Measurements from ENCODE around the gene TMEM273.
"Not testable (repeated sequence)": the region's sequence is repeated elsewhere in the genome, so short reads cannot be mapped to it uniquely, and the experiment has no call there.

The TMEM273 gene

DNA sequence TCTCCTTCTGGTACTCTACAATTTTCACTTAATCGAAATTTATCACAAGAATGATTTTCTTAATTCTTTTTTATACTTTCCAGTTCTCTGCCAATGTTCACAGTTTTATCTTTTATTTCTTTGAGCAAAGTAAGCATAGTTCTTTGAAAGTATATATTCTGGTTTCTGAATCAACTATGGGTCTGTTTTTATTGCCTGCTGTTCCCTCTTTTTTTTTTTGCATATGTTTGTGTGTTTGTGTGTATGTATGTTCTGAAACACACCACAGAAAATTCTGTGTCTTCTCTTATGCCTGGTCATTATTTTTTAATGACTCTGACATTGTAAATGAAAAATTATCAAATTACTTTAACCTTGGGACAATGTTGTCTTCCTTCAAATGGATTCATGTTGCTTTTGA, 15.9 kb upstream of the TMEM273 start:
- DNase-seq = no peak

DNA sequence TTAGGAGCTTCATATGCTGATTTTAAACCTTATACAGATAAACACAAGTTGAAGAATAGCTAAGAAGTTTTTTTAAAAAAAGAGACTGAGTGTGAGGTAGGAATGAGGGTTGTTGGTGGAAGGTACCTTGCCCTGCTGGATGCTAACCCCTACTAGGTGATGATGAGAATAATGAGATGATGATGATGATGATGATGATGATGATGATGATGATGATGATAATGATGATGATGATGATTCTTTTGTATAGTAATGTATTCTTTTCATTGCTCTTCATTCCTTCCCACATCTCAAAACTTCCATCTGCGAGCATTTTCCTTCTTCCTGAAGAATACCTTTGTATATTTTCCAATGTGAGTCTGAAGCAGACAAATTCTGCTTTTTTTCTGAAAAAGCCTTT, 14.1 kb upstream of the TMEM273 start:
- no peak for DNase-seq

DNA sequence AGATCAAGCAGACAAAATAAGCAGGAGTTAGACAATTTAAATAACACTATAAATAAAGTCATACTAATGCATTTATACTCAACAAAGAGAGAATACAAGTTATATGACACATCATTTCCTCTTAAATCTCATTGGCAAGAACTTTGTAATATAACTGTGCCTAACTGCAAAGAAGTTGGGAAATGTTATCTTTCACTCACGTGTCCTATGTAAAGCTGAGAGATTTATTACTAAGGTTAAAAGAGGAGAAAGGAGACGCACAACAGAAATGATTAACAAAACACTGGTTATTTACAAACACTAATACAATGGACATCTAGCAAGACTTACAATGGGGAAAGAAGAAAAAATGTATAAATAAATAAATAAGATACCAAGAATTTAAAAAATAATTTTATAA, 12.7 kb upstream of the TMEM273 start:
- DNase-seq = no peak

DNA sequence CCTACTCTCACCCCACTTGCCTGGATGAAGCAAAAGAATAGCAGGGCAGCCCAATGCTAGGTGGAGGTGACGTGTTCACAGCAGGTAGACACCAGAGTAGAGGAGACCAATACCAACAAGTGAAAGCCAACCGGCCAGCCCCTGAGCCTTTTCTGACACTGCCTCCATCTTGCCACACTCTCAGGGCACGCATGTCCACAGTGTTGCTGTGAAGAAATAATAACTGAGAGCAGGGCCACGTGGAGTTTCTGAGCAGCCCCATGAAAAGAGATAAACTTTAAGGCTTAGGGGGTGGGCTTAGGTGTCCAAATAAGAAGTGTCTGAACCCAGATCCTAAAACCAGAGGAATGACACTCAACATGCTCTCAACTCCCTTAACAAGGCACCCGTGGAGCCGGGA, 9.0 kb upstream of the TMEM273 start:
- no peak for DNase-seq

DNA sequence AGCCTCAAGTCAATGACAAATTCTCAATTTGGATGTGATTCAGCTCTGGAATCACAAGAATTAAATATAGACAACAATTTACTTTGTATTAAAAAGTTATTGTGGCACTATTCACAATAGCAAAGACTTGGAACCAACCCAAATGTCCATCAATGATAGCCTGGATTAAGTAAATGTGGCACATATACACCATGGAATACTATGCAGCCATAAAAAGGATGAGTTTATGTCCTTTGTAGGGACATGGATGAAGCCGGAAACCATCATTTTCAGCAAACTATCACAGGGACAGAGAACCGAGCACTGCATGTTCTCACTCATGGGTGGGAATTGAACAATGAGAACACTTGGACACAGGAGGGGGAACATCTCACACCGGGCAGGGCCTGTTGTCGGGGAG, 7.7 kb upstream of the TMEM273 start:
- DNase-seq = not testable (repeated sequence)

DNA sequence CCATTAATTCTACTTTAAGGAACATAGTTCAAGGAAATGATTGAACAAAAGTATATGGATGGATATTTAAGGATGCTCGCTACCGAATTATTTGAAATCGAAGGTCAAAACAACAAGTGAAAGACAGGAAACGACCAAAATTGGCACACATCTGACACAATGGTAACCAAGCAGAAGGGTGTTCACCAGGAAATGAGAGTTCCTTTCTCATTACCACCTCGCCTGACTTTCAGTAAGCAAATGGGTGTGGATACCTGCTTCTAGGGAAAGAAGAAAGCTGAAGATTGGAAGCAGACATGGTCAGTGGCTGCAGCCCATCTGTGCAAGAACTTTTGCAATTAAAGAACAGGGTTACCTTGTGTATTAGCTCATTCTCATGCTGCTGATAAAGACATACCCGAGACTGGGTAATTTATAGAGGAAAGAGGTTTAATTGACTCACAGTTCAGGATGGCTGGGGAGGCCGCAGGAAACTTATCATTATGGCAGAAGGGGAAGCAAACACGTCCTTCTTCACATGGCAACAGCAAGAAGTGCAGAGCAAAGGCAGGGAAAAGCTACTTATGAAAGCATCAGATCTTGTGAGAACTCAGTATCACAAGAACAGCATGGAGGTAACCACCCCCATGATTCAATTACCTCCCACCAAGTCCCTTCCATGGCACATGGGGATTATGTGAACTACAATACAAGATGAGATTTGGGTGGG, 6.2 kb upstream of the TMEM273 start:
- no peak for DNase-seq

DNA sequence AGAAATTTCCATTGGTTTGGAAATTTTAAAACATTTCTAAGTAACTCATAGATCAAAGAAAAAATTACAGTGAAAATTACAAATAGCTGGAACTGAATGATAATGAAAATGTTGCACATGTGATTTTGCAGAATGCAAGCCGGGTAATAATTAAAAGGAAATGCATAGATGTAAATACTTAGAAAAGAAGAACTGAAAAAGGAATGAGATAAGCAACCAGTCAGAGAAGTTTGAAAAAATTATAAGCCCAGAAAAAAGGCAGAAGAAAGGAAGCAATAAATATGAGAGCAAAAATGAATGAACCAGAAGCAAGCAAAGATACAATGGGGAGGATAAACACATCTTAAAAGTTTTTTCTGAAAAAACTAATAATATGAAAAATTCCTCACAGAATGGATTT, 3.2 kb upstream of the TMEM273 start:
- DNase-seq = no peak

DNA sequence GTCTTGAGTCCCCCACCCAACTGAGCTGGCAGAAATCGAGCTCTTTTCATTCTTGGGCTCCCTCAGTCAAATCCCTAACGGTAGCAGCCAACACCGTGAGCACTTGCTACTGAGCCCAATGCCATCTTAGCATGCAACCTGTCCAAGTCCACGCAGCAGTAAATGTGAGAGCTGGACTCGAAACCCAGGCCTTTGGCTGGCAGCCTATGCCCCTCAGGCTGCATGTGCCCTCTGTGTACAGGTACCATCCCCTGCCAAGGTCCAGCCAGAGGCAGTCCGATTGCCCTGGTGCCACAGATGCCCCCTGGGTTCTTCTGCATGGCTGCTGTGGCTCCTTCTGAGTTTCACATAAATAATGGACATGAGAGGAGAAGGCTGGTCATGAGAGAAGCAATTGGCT, 1.2 kb upstream of the TMEM273 start:
- no peak for DNase-seq

DNA sequence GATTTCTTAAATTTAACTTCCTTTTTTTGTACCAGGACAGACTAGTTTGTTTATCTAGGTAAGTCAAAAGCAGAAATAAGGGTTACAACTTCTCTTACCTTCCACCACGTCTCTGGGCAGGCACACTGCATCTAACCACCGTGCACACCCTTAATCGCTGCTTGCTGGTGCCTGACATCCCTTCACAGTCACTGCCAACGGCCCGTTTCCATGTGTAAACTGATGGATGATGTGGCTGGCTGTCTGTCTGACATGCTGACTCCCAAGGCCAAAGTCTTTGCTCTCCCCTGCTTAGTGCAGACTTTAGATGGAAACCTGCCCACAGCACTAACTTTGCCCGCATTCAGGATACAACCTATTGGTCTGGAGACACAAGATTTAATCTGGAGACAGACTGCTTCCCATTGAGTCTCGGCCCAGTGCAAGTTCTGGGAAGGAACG, 1.1 kb downstream of the TMEM273 start:
- no peak for DNase-seq

DNA sequence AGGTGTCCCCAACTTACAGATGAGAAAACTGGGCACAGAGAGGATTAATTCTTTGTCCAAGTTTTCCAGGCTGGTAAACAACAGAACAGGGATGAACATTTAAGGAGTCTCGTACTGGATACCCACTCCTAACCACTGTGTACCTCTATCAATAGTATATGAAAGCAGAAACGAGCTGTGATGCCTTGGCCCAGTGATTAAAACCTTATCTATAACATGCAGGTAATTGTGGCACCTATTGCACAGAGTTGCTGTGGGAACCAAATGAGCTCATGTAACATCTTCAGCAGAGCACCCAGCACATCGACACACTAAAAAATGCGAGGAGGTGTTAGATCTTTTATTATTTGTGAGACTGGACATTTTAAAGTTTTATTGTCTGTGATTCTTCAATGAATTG, 1.6 kb downstream of the TMEM273 start:
- DNase-seq = no peak

DNA sequence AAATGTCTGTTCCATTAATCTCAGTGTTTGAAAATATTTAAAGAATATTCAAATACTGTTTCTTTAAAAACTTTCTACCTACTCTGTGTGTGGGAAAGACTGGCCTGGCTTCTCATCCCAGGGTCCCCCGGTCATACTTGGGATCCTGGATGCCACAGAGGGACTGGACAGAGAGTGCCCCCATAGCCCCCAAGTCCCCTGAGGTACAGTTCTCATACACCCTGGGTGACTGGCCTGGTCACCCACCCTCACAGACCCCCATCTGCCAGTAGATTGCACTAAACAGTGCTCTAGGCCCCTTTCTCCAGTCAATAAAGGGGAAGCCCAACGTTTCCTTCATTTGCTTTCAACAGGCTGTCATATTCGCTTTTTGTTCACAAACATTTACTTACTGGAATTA, 3.0 kb downstream of the TMEM273 start:
- DNase-seq = no peak

DNA sequence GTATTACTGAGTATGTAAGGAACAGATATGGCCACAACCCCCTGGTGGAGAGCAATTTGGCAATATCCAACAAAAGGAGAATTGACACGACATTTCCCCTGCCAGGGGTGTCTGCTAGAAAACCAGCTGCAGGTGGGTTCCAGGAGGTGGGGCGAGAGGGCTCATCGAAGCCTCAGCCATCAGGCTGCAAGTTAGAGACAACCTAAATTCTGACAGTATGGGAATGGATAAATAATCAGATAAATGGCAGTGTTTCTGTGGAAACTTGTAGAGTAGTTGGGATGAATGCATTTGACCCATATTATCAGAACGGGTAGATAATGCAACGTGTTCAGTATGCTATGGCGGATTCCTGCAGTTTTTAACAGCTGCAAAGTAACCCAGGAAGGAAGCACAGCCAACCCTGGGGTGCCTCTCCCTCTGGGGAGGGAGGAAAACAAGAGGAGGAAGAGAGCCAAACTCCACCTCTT, 3.5 kb downstream of the TMEM273 start:
- no peak for DNase-seq

DNA sequence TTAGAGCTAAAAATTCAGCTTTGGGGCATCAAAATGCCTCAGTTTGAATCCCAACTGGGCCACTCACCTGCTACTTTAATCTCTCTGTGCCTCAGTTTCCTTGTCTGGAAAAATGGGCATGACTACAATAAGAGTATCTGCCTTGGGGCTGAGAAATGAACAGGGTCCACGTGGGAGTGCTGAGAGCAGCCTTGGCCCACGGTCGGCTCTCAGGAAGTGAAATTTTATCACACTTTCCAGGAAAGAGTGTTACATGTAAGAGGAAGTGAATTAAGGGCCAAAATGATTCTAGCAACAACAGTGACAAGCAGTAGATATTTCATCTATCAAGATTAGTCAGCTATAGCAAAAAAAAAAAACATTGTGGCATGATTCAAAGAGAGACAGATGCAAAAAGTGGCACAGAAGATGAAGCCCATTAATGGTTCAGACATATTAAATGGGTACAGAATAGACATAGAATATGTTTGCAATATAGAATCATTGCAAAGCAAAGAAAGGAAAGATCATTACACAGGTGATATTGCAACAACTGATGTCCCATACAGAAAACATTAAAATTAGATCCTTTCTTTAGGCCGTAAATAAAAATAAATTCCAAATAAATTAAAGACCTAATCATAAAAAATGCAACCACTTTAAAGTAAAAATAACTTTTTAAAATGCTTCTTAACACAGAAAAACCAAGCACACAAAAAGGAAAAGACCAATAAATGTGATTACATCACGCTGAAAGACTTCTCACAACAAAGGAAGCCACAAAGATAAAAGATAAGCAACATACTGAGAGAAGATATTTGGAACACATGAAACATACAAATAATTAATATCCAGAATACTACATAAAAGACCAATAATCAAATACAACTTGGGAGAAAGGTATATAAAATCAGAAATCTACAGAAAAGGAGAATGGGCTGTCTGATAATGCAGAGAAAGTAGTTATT, 4.3 kb downstream of the TMEM273 start:
- peak; percentile 85 for DNase-seq

DNA sequence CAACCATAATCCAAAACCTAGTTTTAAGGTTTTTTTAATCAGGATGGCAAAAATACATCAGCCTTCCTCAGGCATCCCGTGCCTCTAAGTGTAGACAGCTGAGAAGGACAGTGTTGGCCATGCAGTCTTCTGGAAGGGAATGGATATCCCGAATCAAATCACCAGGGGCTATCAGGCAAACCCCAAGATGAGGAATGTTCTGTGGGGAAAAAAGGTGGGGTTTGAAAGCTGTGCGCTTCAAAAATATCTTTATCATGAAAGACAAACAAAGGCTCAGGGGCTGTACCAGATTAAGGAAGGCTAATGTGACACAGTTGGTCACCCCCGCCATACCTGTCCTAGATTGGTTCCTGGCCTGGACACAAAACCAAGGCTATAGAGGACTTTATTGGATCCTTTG, 5.4 kb downstream of the TMEM273 start:
- no peak for DNase-seq

DNA sequence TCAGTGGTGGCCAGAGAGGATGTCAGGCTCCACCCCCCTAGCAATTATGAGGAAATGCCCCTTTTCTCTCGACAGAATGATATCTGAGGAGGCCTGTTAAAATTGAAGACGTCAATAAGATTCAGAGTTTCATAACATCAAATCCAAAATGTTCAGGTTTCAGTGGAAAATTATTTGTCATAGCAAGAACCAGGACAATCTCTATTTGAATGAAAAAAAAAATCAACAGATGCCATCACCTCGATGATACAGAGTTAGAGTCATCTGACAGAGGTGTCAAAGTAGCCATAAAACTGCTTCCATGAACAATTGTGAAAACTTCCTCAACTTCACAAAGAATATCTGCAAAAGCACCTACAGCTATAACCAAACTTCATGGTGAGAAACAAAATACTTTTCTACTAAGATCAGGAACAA, 7.7 kb downstream of the TMEM273 start:
- DNase-seq = no peak

DNA sequence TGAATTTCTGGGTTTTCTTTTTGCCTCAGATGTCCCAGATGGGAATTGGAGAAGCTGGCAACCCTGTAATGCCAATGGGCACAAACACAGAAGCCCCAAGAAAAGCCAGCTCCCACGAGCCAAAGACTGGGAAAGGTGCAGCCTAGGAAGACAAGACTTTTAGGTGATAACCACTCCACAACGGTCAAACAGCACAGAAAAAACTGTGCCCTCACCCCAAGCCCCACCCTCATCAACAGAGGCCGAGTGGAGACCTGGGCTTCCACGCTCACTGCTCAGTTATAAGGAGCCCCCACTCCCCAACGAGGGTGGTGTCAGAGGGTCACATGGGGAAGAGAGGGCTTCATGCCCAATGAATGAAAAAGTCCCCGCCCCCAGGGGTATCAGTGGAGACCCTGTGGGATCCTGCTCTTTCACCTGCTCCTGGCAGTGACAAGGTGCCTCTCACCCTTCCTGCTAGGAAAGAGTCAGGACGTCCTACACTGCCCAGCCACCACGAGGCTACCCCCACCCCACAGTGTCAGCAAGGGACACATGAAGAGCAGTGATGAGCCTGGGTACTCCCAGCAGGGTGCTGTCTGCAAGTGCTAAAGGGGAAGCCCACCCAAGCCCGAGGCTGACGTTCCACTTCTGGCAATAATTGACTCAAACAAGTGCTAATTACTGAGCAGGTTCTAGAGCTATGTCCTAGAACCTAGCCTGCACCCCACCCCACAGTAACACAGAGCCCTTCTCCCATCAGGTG, 8.3 kb downstream of the TMEM273 start:
- DNase-seq = no peak

DNA sequence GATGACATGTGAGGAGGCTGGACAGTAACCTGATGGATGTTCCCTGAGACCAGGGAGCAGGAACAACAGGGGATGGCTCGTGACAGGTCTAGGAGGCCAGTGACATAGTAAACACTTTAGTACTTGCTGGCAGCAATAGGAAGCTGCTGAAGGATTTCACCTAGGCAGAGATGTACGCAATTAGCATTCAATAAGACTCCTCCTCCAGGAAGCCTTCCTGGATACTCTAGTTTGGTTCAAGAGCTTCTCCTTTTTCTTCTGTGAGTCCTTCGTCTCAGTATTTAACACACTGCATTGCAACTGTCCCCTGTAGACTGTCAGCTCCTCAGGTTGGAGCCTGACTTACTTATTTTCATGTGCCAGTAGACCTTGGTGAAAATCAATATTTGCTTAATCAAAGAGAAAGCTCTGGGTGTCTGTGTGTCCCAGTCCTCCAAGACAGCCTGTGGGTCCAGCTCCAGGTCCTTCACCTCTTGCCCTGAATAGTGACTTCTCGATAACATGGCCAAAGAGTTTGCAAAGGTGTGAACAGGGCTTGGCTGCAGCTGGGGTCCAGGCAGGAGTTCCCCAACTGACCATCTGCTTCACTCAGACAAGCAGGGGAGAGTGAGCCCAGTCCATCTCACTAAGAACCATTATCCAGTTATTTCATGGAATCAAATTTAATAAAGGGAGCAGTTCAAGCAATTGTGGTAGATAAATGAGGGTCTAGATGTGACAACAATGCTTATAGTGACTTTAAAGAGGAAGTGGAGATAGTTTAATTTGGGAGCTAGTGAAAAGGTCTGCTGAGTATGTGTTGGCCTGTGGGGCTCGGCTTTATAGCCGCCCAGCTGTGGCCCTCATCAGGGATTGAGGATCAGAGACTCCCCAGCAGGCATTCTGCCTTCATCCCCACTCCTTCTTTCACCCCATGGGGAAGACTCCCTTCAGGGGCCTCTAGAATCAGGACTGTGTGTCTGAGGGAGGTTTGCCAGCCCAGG, 9.4 kb downstream of the TMEM273 start:
- DNase-seq = no peak

DNA sequence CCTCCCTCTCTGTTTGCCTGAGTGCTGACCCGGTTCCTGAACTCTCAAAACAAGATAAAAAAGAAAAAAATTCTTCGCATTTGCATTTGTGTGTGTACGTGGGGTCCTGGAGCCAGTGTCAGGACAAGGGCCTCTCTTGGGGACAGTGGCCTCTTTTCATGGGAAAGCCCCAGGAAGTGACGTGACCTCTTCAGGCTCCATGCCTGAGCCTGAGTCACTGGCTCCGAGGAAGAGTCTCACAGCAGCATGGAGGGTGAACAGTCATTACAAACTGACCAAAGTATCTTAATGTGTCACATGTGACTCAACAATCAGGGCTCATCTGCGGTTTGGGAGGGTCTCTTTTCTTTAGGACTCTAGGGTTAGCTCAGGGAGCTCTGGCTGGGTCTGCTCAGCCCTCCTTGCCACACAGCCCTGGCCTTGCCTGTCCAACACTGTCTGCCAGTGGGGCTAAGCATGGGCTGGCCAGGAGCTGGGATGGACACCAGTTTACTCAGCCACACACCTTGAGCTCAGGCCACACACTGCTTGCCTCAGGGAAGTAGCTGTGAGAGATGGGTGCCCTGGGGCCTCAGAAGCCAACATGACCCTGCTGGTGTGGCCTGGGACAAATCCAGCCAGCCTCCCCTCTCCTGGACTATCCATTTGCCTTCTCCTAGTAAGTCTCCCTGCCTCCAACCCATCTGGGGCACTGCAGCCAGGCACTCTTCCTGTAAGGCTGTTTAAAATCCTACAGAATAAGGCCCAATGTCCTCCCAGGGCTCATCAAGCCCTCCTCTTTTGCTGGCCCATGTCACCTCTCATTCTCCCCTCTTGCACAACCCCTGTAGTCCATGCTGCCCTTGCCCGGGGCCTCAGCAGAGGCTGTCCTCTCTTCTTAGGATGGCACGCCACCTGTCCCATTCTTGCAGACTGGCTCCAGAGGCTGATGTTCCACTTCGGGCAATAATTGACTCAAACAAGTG, 10.5 kb downstream of the TMEM273 start:
- DNase-seq = peak; percentile 97

DNA sequence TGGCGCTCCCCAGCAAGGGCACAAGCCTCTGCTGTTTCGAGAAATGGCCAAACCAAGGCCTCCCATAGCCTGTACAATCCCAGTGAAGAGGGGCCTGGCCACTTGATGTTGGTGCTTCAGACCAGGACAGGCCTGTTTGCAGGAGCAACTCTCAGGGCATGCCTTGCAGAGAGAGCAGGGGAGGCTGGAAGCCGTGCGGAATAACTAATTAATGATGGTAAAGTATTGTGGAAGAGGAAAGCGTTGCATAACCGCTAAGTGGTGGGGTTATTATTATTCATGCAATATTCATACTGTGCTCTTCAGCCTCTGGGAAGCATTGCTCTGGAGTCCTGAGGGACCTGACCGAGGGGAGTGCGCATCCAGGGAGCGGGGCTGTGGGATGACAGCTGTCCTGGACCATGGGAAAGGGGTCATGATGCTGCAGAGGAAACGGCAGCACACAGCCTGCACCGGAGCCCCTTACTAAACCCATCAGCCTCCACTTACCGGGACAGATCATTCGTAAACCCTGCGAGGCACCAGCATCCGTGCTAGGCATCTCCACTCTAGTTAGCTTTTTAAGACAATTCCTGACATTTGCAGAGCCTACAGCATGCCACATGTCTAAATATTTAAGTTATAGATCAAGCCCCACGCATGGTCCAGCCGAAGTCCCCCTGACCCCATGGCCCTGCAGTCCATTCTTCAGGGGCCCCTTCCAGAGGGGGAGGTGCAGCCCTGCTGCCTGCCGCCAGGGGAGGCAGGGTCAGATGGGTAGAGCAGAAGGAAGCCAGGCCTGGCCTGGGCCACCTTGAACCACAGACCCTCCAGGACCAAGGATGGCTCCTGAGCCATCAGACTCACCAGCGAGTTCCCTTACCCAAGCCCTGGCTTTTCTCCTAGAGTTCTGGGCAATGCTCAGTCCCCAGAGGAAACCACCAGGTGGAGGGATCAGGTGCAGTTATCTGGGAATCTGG, 11.6 kb downstream of the TMEM273 start:
- DNase-seq = no peak
